Astrocyte of the cerebellum (primary cell): Measurements from ENCODE around the gene OR2AJ1.

Source experiments
- DNase-seq: peaks from one replicate; pipeline ENCODE4 v3.0.0-alpha.2; 2011; ENCODE audit warnings: low read depth
- H3K4me3 ChIP-seq: 2 replicates; pipeline ENCODE4 v1.5.1; 2011; ENCODE audit warnings: mild to moderate bottlenecking, low read depth, low read length, moderate library complexity
- CTCF ChIP-seq: IDR thresholded peaks from 2 replicates; pipeline ENCODE4 v1.5.1; 2012; ENCODE audit warnings: low read length, low read depth, moderate library complexity, mild to moderate bottlenecking; ENCODE audit errors: missing control alignments
- in situ Hi-C: cut with HindIII; loops from 2 replicates; pipeline ENCODE4 v1.10.0; 2017; ENCODE audit warnings: low sequenced_read_pairs

The OR2AJ1 gene

GRCh38 chr1:247924868-247925267 is at the start of gene OR2AJ1:
Gene OR2AJ1, plus strand, starts transcription at chr1:247924889. Its CDS starts 8,880 bp downstream, at chr1:247933769.
- in situ Hi-C loops, result no loop called here
- DNase-seq, result no peak
- H3K4me3 ChIP-seq, result no peak within 1 kb of the TSS
- TF ChIP-seq CTCF, result no peak

- DNase-seq, result no peak
- no peak overlapping the region for H3K4me3 ChIP-seq
- no peak for TF ChIP-seq CTCF
- in situ Hi-C loops, result no loop called here
Measured at GRCh38 chr1:247883346-247883745, 41.3 kb upstream of the OR2AJ1 start.

- in situ Hi-C loops, result no loop called here
- no peak for TF ChIP-seq CTCF
Measured at GRCh38 chr1:247884797-247885413, 39.8 kb upstream of the OR2AJ1 start.

GRCh38 chr1:247895163-247895637 is 29.5 kb upstream of the OR2AJ1 start, which contains the start of gene OR2W3:
Gene OR2W3, plus strand, starts transcription at chr1:247895587. Its CDS starts 0 bp downstream, at chr1:247895587.
- in situ Hi-C loops, result no loop called here
- no peak for TF ChIP-seq CTCF
- DNase-seq, result no peak
- no peak within 1 kb of the TSS for H3K4me3 ChIP-seq

More at GRCh38 chr1:247884797-247885413, 39.8 kb upstream of the OR2AJ1 start:
- no peak for DNase-seq
- H3K4me3 ChIP-seq, result no peak overlapping the region

GRCh38 chr1:247895976-247896375 is 28.7 kb upstream of the OR2AJ1 start:
- no peak overlapping the region for H3K4me3 ChIP-seq
- in situ Hi-C loops, result no loop called here
- no peak for TF ChIP-seq CTCF
- no peak for DNase-seq

- no peak overlapping the region for H3K4me3 ChIP-seq
- no peak for DNase-seq
- in situ Hi-C loops, result no loop called here
- no peak for TF ChIP-seq CTCF
Measured at GRCh38 chr1:247904122-247904521, 20.6 kb upstream of the OR2AJ1 start.

GRCh38 chr1:247905181-247905580 is 19.5 kb upstream of the OR2AJ1 start:
- in situ Hi-C loops, result no loop called here
- no peak overlapping the region for H3K4me3 ChIP-seq
- no peak for TF ChIP-seq CTCF
- no peak for DNase-seq
